IMR-90 (cell line): ENCODE data around the gene LMLN. TPM values are rescaled to one million over a fixed set of nuclear protein-coding genes. Genes with fewer than 3 reads are reported as not detected.

Source experiments
- ATAC-seq: fragments of 200-7000 bp; cut with Tn5 transposase; 2 replicates; pipeline ENCODE4 v1.9.1; 2020; ENCODE audit warnings: low read depth, mild to moderate bottlenecking, moderate library complexity
- BruUV-seq: library from RNA; stranded (reverse); fragments of 400-500 nt; replicated peaks from 2 replicates; lab custom pipeline; 2021; lab: Mats Ljungman, UMichigan
- CTCF ChIA-PET: fragments of 300-600 bp; formaldehyde crosslinking; extraction: SDS; loops from one replicate; lab custom pipeline; 2021; ENCODE audit warnings: antibody characterized with exemption; lab: Yijun Ruan, JAX
- POLR2A ChIA-PET: fragments of 300-600 bp; sonication (Branson Sonifier 250); formaldehyde crosslinking; loops from one replicate; lab custom pipeline; 2022; ENCODE audit warnings: antibody characterized with exemption; ENCODE audit not compliant: unreplicated experiment; lab: Charles Lee
- DNase-seq: peaks from one replicate; pipeline ENCODE4 v3.0.0; 2013
- H2AFZ ChIP-seq: replicated peaks from 2 replicates; pipeline ENCODE3; 2013; ENCODE audit warnings: low read length, mild to moderate bottlenecking; ENCODE audit not compliant: poor library complexity
- H2AK5ac ChIP-seq: 2 replicates; pipeline ENCODE4 v1.6.1; 2013; ENCODE audit warnings: low read depth, low read length, inconsistent platforms
- H2AK9ac ChIP-seq: replicated peaks from 2 replicates; pipeline ENCODE3; 2013; ENCODE audit warnings: mild to moderate bottlenecking, low read depth, low read length, moderate library complexity; ENCODE audit not compliant: poor library complexity
- H2BK120ac ChIP-seq: 2 replicates; pipeline ENCODE4 v1.6.1; 2013; ENCODE audit warnings: low read depth, low read length, inconsistent platforms
- H2BK15ac ChIP-seq: 3 replicates; pipeline ENCODE4 v1.6.1; 2013; ENCODE audit warnings: low read depth, low read length, inconsistent platforms
- H2BK20ac ChIP-seq: 2 replicates; pipeline ENCODE4 v1.6.1; 2013; ENCODE audit warnings: low read depth, mild to moderate bottlenecking, inconsistent platforms, low read length, moderate library complexity
- H2BK5ac ChIP-seq: 2 replicates; pipeline ENCODE4 v1.6.1; 2013; ENCODE audit warnings: mild to moderate bottlenecking, low read depth, low read length, inconsistent platforms; ENCODE audit not compliant: poor library complexity, severe bottlenecking
- H3K14ac ChIP-seq: replicated peaks from 2 replicates; pipeline ENCODE4 v1.6.1; 2013; ENCODE audit warnings: low read depth, low read length, inconsistent platforms
- H3K18ac ChIP-seq: 2 replicates; pipeline ENCODE4 v1.6.1; 2013; ENCODE audit warnings: low read depth, low read length, control low read depth
- H3K23ac ChIP-seq: 2 replicates; pipeline ENCODE4 v1.6.1; 2013; ENCODE audit warnings: low read depth, low read length, inconsistent platforms
- H3K27ac ChIP-seq: 2 replicates; pipeline ENCODE4 v1.5.1; 2013; ENCODE audit warnings: mild to moderate bottlenecking, control low read depth, low read length; ENCODE audit not compliant: insufficient read depth
- H3K27me3 ChIP-seq: 2 replicates; pipeline ENCODE4 v1.6.1; 2013; ENCODE audit warnings: low read length; ENCODE audit not compliant: control insufficient read depth, insufficient read depth
- H3K36me3 ChIP-seq: 2 replicates; pipeline ENCODE4 v1.6.1; 2013; ENCODE audit warnings: low read length, mixed read lengths; ENCODE audit not compliant: control insufficient read depth, insufficient read depth
- H3K4ac ChIP-seq: 2 replicates; pipeline ENCODE4 v1.6.1; 2013; ENCODE audit warnings: low read depth, low read length, inconsistent platforms
- H3K4me1 ChIP-seq: 2 replicates; pipeline ENCODE4 v1.6.1; 2013; ENCODE audit warnings: low read length, mixed read lengths; ENCODE audit not compliant: control insufficient read depth, insufficient read depth
- H3K4me2 ChIP-seq: 2 replicates; pipeline ENCODE4 v1.6.1; 2013; ENCODE audit warnings: low read depth, mild to moderate bottlenecking, control low read depth, low read length, moderate library complexity
- H3K4me3 ChIP-seq: 2 replicates; pipeline ENCODE4 v1.5.1; 2013; ENCODE audit warnings: low read depth, mild to moderate bottlenecking, control low read depth, low read length, moderate library complexity; ENCODE audit not compliant: insufficient read depth
- H3K56ac ChIP-seq: 2 replicates; pipeline ENCODE4 v1.6.1; 2013; ENCODE audit warnings: low read length, inconsistent platforms; ENCODE audit not compliant: insufficient read depth; ENCODE audit errors: extremely low read depth
- H3K79me1 ChIP-seq, 2 experiments: 2 replicates each; pipeline ENCODE4 v1.6.1; 2013; ENCODE audit warnings: low read length in 2 of 2, inconsistent platforms in 1 of 2, low read depth in 1 of 2
- H3K9ac ChIP-seq: 2 replicates; pipeline ENCODE4 v1.6.1; 2013; ENCODE audit warnings: low read depth, low read length, control low read depth
- H3K9me1 ChIP-seq: 2 replicates; pipeline ENCODE4 v1.6.1; 2013; ENCODE audit warnings: low read length, inconsistent platforms; ENCODE audit not compliant: insufficient read depth
- H3K9me3 ChIP-seq: 2 replicates; pipeline ENCODE4 v1.6.1; 2013; ENCODE audit warnings: low read length; ENCODE audit not compliant: control insufficient read depth, insufficient read depth
- H4K20me1 ChIP-seq: 2 replicates; pipeline ENCODE4 v1.6.1; 2013; ENCODE audit warnings: low read length, inconsistent platforms; ENCODE audit not compliant: insufficient read depth
- H4K5ac ChIP-seq: 2 replicates; pipeline ENCODE4 v1.6.1; 2013; ENCODE audit warnings: mild to moderate bottlenecking, low read depth, low read length, control low read depth
- H4K8ac ChIP-seq, 2 experiments: 2 replicates each; pipeline ENCODE4 v1.6.1; 2013; ENCODE audit warnings: low read depth in 2 of 2, low read length in 2 of 2, control low read depth in 1 of 2, inconsistent platforms in 1 of 2
- H4K91ac ChIP-seq: 2 replicates; pipeline ENCODE4 v1.6.1; 2013; ENCODE audit warnings: low read depth, low read length, inconsistent platforms; ENCODE audit not compliant: insufficient read depth
- BHLHE40 ChIP-seq: fragments of 150-350 bp; IDR thresholded peaks from 2 replicates; pipeline ENCODE4 v1.6.1; 2016; ENCODE audit warnings: mild to moderate bottlenecking, low read depth, low read length
- CEBPB ChIP-seq: IDR thresholded peaks from 2 replicates; pipeline ENCODE4 v1.6.1; 2012; ENCODE audit warnings: low read depth, low read length, improper control_type of control experiment
- CHD1 ChIP-seq: IDR thresholded peaks from 2 replicates; pipeline ENCODE4 v1.6.1; 2012; ENCODE audit warnings: low read depth, low read length, improper control_type of control experiment
- FOS ChIP-seq: fragments of 150-350 bp; IDR thresholded peaks from 2 replicates; pipeline ENCODE4 v1.6.1; 2016; ENCODE audit warnings: low read depth, low read length
- MAZ ChIP-seq: IDR thresholded peaks from 2 replicates; pipeline ENCODE4 v1.6.1; 2012; ENCODE audit warnings: low read depth, mild to moderate bottlenecking, low read length, improper control_type of control experiment, moderate library complexity, borderline replicate concordance
- MXI1 ChIP-seq: IDR thresholded peaks from 2 replicates; pipeline ENCODE4 v1.6.1; 2012; ENCODE audit warnings: low read depth, mild to moderate bottlenecking, low read length, moderate library complexity, borderline replicate concordance
- NFE2L2 ChIP-seq: fragments of 150-350 bp; IDR thresholded peaks from 2 replicates; pipeline ENCODE4 v1.6.1; 2016; ENCODE audit warnings: low read depth, mild to moderate bottlenecking, low read length
- RAD21 ChIP-seq: IDR thresholded peaks from 2 replicates; pipeline ENCODE4 v1.6.1; 2012; ENCODE audit warnings: low read length, improper control_type of control experiment
- RCOR1 ChIP-seq: IDR thresholded peaks from 2 replicates; pipeline ENCODE4 v1.6.1; 2012; ENCODE audit warnings: mild to moderate bottlenecking, low read length, improper control_type of control experiment; ENCODE audit not compliant: insufficient replicate concordance
- RFX5 ChIP-seq: IDR thresholded peaks from 2 replicates; pipeline ENCODE4 v1.8.0; 2012; ENCODE audit warnings: low read depth, mild to moderate bottlenecking, low read length, moderate library complexity
- WGBS, 2 experiments: methylation state at CpG; one replicate each; pipeline versions ENCODE4 v1.1.5 to v1.1.7; 2013; ENCODE audit warnings: missing lambda C conversion rate in 2 of 2; ENCODE audit not compliant: insufficient read length in 1 of 2; ENCODE audit errors: extremely low coverage in 2 of 2; 5-methylcytosine and 5-hydroxymethylcytosine counted together
- dilution Hi-C: fragments of 300-500 bp; cut with HindIII; formaldehyde crosslinking; loops from one replicate; pipeline ENCODE4 v1.14.3; 2018; ENCODE audit warnings: low sequenced_read_pairs; ENCODE audit not compliant: unreplicated experiment
- in situ Hi-C: fragments of 300-500 bp; cut with MboI; formaldehyde crosslinking; loops from 3 replicates; pipeline ENCODE4 v1.14.3; 2019; ENCODE audit warnings: low sequenced_read_pairs, inconsistent platforms, mixed read lengths
- intact Hi-C: fragments of 100-400 bp; cut with micrococcal nuclease; formaldehyde crosslinking; loops from 2 replicates; pipeline ENCODE4 v1.10.0; 2022
- polyA plus RNA-seq, 3 experiments: library from polyadenylated mRNA; depleted of rRNA; stranded (reverse); fragments of >200 nt; gene quantifications; 2 replicates each; pipeline ENCODE4 v1.2.3, GENCODE V29; 2012; ENCODE audit warnings: low replicate concordance in 1 of 3
- total RNA-seq: library from RNA; depleted of rRNA; stranded (reverse); fragments of >200 nt; gene quantifications from 2 replicates; pipeline ENCODE4 v1.2.3, GENCODE V29; 2012
- TF ChIP-seq, protein P1 (sequence below): fragments of 150-350 bp; IDR thresholded peaks from 2 replicates; pipeline ENCODE4 v1.6.1; 2016; ENCODE audit warnings: low read depth, mild to moderate bottlenecking, low read length, moderate library complexity, borderline replicate concordance
- TF ChIP-seq, protein P2 (sequence below): conservative IDR thresholded peaks from 2 replicates; pipeline ENCODE4 v1.5.1; 2012; ENCODE audit warnings: mild to moderate bottlenecking, low read depth, low read length, improper control_type of control experiment

The LMLN gene
- total and polyA plus RNA-seq, 2 of the 4 experiments (the other 2 are of a cell fraction): 3.3 to 3.9 TPM

DNA sequence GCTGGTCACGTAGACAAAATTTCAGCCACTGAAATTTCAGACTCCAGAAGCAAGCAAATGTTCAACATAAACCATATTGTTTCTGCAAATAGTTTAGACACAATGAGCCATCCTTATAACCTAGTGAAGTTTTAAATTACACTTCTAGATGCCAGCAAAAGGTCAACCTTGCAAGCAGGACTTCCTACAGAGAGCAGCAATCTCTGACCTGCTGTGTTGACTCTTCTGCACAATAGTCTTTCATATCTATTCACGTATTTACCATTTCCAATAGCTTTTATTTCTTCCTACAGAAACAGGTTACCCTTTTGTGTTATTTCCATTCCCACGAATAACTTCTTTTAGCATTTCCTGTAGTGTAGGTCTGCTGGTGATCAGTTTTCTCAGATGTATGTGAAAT, 10.6 kb downstream of the LMLN start:
- Histone ChIP-seq H3K79me1 (no peaks in the 10 kb centered on the region), H3K27me3 (no peaks in the 10 kb centered on the region), H2BK5ac (no peak overlapping the region), H3K4me3 (no peak overlapping the region), H4K8ac (no peak overlapping the region), H4K91ac (no peak overlapping the region), H3K9ac (no peak overlapping the region), H3K14ac (no peak overlapping the region), H3K9me3 (peaks cover 5% of the 10 kb centered on the region), H3K18ac (no peak overlapping the region), H3K23ac (no peak overlapping the region), H4K20me1 (no peaks in the 10 kb centered on the region), H3K27ac (no peak overlapping the region), H3K4ac (no peak overlapping the region), H2BK120ac (no peak overlapping the region), H4K5ac (no peak overlapping the region), H2AK5ac (no peak overlapping the region), H3K9me1 (peaks cover 2% of the 10 kb centered on the region; the same call in 1 of the 2 replicates), H3K36me3 (no peaks in the 10 kb centered on the region), H3K56ac (no peak overlapping the region), H2AK9ac (no peak overlapping the region), H3K4me1 (no peaks in the 10 kb centered on the region), H2AFZ (no peak overlapping the region), H2BK15ac (no peak overlapping the region), H3K4me2 (no peak overlapping the region), H2BK20ac (no peak overlapping the region)
- no CpG with 5 or more reads among the region's 3 CpGs for WGBS, 2 experiments
- in situ Hi-C loops: no loop called here
- dilution Hi-C loops: no loop called here
- TF ChIP-seq, protein P1, sequence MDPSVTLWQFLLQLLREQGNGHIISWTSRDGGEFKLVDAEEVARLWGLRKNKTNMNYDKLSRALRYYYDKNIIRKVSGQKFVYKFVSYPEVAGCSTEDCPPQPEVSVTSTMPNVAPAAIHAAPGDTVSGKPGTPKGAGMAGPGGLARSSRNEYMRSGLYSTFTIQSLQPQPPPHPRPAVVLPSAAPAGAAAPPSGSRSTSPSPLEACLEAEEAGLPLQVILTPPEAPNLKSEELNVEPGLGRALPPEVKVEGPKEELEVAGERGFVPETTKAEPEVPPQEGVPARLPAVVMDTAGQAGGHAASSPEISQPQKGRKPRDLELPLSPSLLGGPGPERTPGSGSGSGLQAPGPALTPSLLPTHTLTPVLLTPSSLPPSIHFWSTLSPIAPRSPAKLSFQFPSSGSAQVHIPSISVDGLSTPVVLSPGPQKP: no peak
- no peak for TF ChIP-seq CHD1
- no peak for TF ChIP-seq CEBPB
- TF ChIP-seq RAD21: no peak
- no peak for TF ChIP-seq BHLHE40
- no peak for TF ChIP-seq NFE2L2
- TF ChIP-seq RFX5: no peak
- no peak for TF ChIP-seq MXI1
- no peak for TF ChIP-seq MAZ
- TF ChIP-seq FOS: no peak
- no peak for TF ChIP-seq RCOR1
- TF ChIP-seq, protein P2, sequence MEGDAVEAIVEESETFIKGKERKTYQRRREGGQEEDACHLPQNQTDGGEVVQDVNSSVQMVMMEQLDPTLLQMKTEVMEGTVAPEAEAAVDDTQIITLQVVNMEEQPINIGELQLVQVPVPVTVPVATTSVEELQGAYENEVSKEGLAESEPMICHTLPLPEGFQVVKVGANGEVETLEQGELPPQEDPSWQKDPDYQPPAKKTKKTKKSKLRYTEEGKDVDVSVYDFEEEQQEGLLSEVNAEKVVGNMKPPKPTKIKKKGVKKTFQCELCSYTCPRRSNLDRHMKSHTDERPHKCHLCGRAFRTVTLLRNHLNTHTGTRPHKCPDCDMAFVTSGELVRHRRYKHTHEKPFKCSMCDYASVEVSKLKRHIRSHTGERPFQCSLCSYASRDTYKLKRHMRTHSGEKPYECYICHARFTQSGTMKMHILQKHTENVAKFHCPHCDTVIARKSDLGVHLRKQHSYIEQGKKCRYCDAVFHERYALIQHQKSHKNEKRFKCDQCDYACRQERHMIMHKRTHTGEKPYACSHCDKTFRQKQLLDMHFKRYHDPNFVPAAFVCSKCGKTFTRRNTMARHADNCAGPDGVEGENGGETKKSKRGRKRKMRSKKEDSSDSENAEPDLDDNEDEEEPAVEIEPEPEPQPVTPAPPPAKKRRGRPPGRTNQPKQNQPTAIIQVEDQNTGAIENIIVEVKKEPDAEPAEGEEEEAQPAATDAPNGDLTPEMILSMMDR: no peak
- CTCF ChIA-PET: no interaction called here
- DNase-seq (no peak), ATAC-seq (no peak)
- POLR2A ChIA-PET: no interaction called here
- intact Hi-C loops: no loop called here
- no TSS peak for BruUV-seq
